GM12878 (cell line): ENCODE measurements around the gene YAF2. TPM values are rescaled to one million over a fixed set of nuclear protein-coding genes. Genes with fewer than 3 reads are reported as not detected.

Source experiments
- ATAC-seq: fragments of 200-7000 bp; cut with Tn5 transposase; 3 replicates; pipeline ENCODE4 v1.9.1; 2020; ENCODE audit warnings: mild to moderate bottlenecking, moderate library complexity
- BruUV-seq: library from RNA; stranded (reverse); fragments of 400-500 nt; replicated peaks from 2 replicates; lab custom pipeline; 2021; lab: Mats Ljungman, UMichigan
- CTCF ChIA-PET: fragments of 300-600 bp; sonication (Branson Sonifier 250); formaldehyde crosslinking; extraction: SDS; loops from one replicate; lab custom pipeline; 2021; ENCODE audit warnings: inconsistent platforms; lab: Yijun Ruan, JAX
- POLR2A ChIA-PET: fragments of 350-600 bp; formaldehyde crosslinking; extraction: SDS; loops from one replicate; lab custom pipeline; 2021; ENCODE audit warnings: inconsistent platforms; lab: Charles Lee
- RAD21 ChIA-PET: fragments of 300-600 bp; sonication (Branson Sonifier 250); formaldehyde crosslinking; loops from one replicate; lab custom pipeline; 2023; ENCODE audit warnings: antibody characterized with exemption; ENCODE audit not compliant: unreplicated experiment; lab: Charles Lee
- SMC1A ChIA-PET: fragments of 300-600 bp; sonication (Branson Sonifier 250); formaldehyde crosslinking; loops from one replicate; lab custom pipeline; 2023; ENCODE audit not compliant: unreplicated experiment, uncharacterized antibody; lab: Charles Lee
- DNase-seq: peaks from one replicate; pipeline ENCODE4 v3.0.0-alpha.2; 2011; ENCODE audit warnings: low read depth, low spot score
- FAIRE-seq: peaks from 3 replicates; lab custom pipeline; 2011; peaks lifted over from hg19 to GRCh38; lab: Jason Lieb, UNC
- H2AFZ ChIP-seq: 2 replicates; pipeline ENCODE4 v1.6.0; 2011; ENCODE audit warnings: low read depth, low read length, control low read depth; ENCODE audit not compliant: control insufficient read depth
- H3K27ac ChIP-seq: 2 replicates; pipeline ENCODE4 v1.5.1; 2011; ENCODE audit warnings: control low read depth; ENCODE audit not compliant: control insufficient read depth, insufficient read depth
- H3K27me3 ChIP-seq, 2 experiments: replicated peaks in 1 of 2; 2 replicates each; pipeline versions ENCODE4 v1.6.0 to v1.6.1; 2011; ENCODE audit warnings: low read length in 1 of 2; ENCODE audit not compliant: control insufficient read depth in 2 of 2, insufficient read depth in 2 of 2
- H3K36me3 ChIP-seq, 2 experiments: 2 replicates each; pipeline ENCODE4 v1.5.1; 2011; ENCODE audit warnings: low read length in 1 of 2; ENCODE audit not compliant: control insufficient read depth in 2 of 2, insufficient read depth in 2 of 2
- H3K4me1 ChIP-seq: 2 replicates; pipeline ENCODE4 v1.6.1; 2011; ENCODE audit warnings: mild to moderate bottlenecking, low read length, moderate library complexity, mixed read lengths; ENCODE audit not compliant: control insufficient read depth, insufficient read depth
- H3K4me2 ChIP-seq: 2 replicates; pipeline ENCODE4 v1.6.0; 2011; ENCODE audit warnings: control low read depth; ENCODE audit not compliant: control insufficient read depth, insufficient read depth
- H3K4me3 ChIP-seq: fragments of 200-600 bp; sonication (generic); 2 replicates; pipeline ENCODE4 v1.5.1; 2016
- H3K79me2 ChIP-seq: 2 replicates; pipeline ENCODE4 v1.6.0; 2011; ENCODE audit warnings: low read length; ENCODE audit not compliant: control insufficient read depth, insufficient read depth
- H3K9ac ChIP-seq: 2 replicates; pipeline ENCODE4 v1.8.0; 2011; ENCODE audit warnings: low read length, control low read depth, mixed read lengths; ENCODE audit not compliant: control insufficient read depth, insufficient read depth
- H3K9me3 ChIP-seq: replicated peaks from 3 replicates; pipeline ENCODE4 v1.5.1; 2011; ENCODE audit warnings: mild to moderate bottlenecking, low read length; ENCODE audit not compliant: control insufficient read depth, insufficient read depth
- H4K20me1 ChIP-seq: 2 replicates; pipeline ENCODE4 v1.6.0; 2011; ENCODE audit not compliant: control insufficient read depth, insufficient read depth
- ASH2L ChIP-seq: fragments of 300-600, 200-600 bp; sonication (generic); IDR thresholded peaks from 2 replicates; pipeline ENCODE4 v1.6.1; 2017; ENCODE audit warnings: low read depth, mild to moderate bottlenecking, borderline replicate concordance
- CHD1 ChIP-seq: IDR thresholded peaks from 2 replicates; pipeline ENCODE4 v1.6.1; 2012; ENCODE audit warnings: low read depth, low read length, improper control_type of control experiment
- ESRRA ChIP-seq: IDR thresholded peaks from 2 replicates; pipeline ENCODE4 v1.6.1; 2012; ENCODE audit warnings: mild to moderate bottlenecking, low read length, improper control_type of control experiment
- SMAD5 ChIP-seq: IDR thresholded peaks from 2 replicates; pipeline ENCODE4 v1.6.1; 2016; ENCODE audit warnings: antibody characterized with exemption, low read depth
- ZBTB40 ChIP-seq: fragments of 450-650 bp; IDR thresholded peaks from 2 replicates; pipeline ENCODE4 v1.6.1; 2016; ENCODE audit warnings: mild to moderate bottlenecking, moderate library complexity, borderline replicate concordance
- WGBS: methylation state at CpG from one replicate; pipeline ENCODE4 v1.1.6; 2016; ENCODE audit warnings: low lambda C conversion rate; ENCODE audit not compliant: insufficient replicate concordance, insufficient coverage; ENCODE audit errors: missing lambda C conversion rate; 5-methylcytosine and 5-hydroxymethylcytosine counted together
- in situ Hi-C: fragments of 300-500 bp; cut with MboI; formaldehyde crosslinking; loops from 9 replicates; pipeline ENCODE4 v1.14.3; 2018; ENCODE audit warnings: mixed read lengths
- intact Hi-C: fragments of 100-400 bp; cut with micrococcal nuclease; formaldehyde crosslinking; loops from one replicate; pipeline ENCODE4 v1.14.2; 2022; ENCODE audit not compliant: unreplicated experiment
- polyA plus RNA-seq, 11 experiments: library from polyadenylated mRNA; depleted of rRNA in 4 of 11; unstranded in 6 of 11; stranded (reverse) in 5 of 11; fragments of >200 nt; fragmentation: Nextera tagmentation in 4 of 11; fragmentation: Illumina TruSeq in 1 of 11; extraction: Ambion mirVana in 4 of 11; extraction: Trizol in 1 of 11; gene quantifications; 1 replicate in 1 of 11; 2 replicates in 10 of 11; pipeline versions ENCODE4 v1.2.1 to v1.2.3, GENCODE V29; 2011 to 2016; ENCODE audit warnings: inconsistent platforms in 2 of 11, missing spikeins in 2 of 11, low read depth in 1 of 11
- total RNA-seq, 4 experiments: library from RNA; depleted of rRNA in 3 of 4; stranded (reverse); fragments of >200 nt in 3 of 4; fragmentation: Illumina TruSeq in 1 of 4; extraction: Trizol in 1 of 4; gene quantifications; 2 replicates each; pipeline versions ENCODE4 v1.2.1 to v1.2.3, GENCODE V29; 2013 to 2021
- TF ChIP-seq, protein P1 (sequence below): fragments of 450-650 bp; formaldehyde crosslinking; IDR thresholded peaks from 2 replicates; pipeline ENCODE4 v1.4.0; 2020; ENCODE audit warnings: mild to moderate bottlenecking, moderate library complexity
- TF ChIP-seq, protein P2 (sequence below): IDR thresholded peaks from 2 replicates; pipeline ENCODE4 v1.6.1; 2011; ENCODE audit warnings: borderline replicate concordance, low read depth, mild to moderate bottlenecking, moderate library complexity, mixed read lengths, low read length; ENCODE audit not compliant: insufficient read depth; ENCODE audit errors: extremely low read length
- TF ChIP-seq, protein P3 (sequence below): fragments of 450-650 bp; IDR thresholded peaks from 2 replicates; pipeline ENCODE4 v1.6.1; 2017; ENCODE audit warnings: mild to moderate bottlenecking
- TF ChIP-seq, protein P4 (sequence below): fragments of 450-650 bp; formaldehyde crosslinking; IDR thresholded peaks from 2 replicates; pipeline ENCODE4 v1.4.0; 2022; ENCODE audit warnings: mild to moderate bottlenecking, moderate library complexity

Gene YAF2
- total and polyA plus RNA-seq, 10 of the 15 experiments (the other 5 are each of a cell fraction or from before 2014, with no cell fraction given): 18.8 to 36.6 (median 23.0) TPM

GRCh38 chr12:42182394-42182793, 55.7 kb downstream of the YAF2 start:
- ChIA-PET SMC1A (interaction anchor here (0.7 to 1.0 kb wide), 2 partner anchors 32 to 85 kb away, joined by 3 to 4 read pairs; no protein-coding TSS in a partner anchor), RAD21 (no interaction called here), POLR2A (no interaction called here), CTCF (interaction anchor here (1.9 kb wide), 1 partner anchor 19 kb away, joined by 4 read pairs; no protein-coding TSS in a partner anchor)
- intact Hi-C loops (no loop called here), in situ Hi-C loops (no loop called here)
- no peak overlapping the region for H3K4me2 ChIP-seq
- FAIRE-seq (no peak), DNase-seq (no peak), ATAC-seq (no peak)
- H3K9ac ChIP-seq: no peak overlapping the region
- BruUV-seq: no TSS peak
- no peaks in the 10 kb centered on the region for H3K9me3 ChIP-seq
- 56% methylated on average over 2 of the region's 2 CpGs for WGBS
- H2AFZ ChIP-seq: no peak overlapping the region
- no peaks in the 10 kb centered on the region for H4K20me1 ChIP-seq
- no peaks in the 10 kb centered on the region for H3K79me2 ChIP-seq
- H3K4me3 ChIP-seq: no peak overlapping the region
- peaks cover 0 to 14% of the 10 kb centered on the region in 2 experiments; a peak in 3 of 4 replicates for H3K36me3 ChIP-seq
- H3K27ac ChIP-seq: no peak overlapping the region
- H3K27me3 ChIP-seq: no peaks in the 10 kb centered on the region
- H3K4me1 ChIP-seq: peaks cover 4% of the 10 kb centered on the region; the same call in 1 of the 2 replicates
- TF ChIP-seq ZBTB40: no peak
- TF ChIP-seq, protein P1, sequence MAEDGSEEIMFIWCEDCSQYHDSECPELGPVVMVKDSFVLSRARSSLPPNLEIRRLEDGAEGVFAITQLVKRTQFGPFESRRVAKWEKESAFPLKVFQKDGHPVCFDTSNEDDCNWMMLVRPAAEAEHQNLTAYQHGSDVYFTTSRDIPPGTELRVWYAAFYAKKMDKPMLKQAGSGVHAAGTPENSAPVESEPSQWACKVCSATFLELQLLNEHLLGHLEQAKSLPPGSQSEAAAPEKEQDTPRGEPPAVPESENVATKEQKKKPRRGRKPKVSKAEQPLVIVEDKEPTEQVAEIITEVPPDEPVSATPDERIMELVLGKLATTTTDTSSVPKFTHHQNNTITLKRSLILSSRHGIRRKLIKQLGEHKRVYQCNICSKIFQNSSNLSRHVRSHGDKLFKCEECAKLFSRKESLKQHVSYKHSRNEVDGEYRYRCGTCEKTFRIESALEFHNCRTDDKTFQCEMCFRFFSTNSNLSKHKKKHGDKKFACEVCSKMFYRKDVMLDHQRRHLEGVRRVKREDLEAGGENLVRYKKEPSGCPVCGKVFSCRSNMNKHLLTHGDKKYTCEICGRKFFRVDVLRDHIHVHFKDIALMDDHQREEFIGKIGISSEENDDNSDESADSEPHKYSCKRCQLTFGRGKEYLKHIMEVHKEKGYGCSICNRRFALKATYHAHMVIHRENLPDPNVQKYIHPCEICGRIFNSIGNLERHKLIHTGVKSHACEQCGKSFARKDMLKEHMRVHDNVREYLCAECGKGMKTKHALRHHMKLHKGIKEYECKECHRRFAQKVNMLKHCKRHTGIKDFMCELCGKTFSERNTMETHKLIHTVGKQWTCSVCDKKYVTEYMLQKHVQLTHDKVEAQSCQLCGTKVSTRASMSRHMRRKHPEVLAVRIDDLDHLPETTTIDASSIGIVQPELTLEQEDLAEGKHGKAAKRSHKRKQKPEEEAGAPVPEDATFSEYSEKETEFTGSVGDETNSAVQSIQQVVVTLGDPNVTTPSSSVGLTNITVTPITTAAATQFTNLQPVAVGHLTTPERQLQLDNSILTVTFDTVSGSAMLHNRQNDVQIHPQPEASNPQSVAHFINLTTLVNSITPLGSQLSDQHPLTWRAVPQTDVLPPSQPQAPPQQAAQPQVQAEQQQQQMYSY (CRISPR knock-in tag): no peak
- no peak for TF ChIP-seq SMAD5
- TF ChIP-seq ESRRA: no peak
- TF ChIP-seq, protein P2, sequence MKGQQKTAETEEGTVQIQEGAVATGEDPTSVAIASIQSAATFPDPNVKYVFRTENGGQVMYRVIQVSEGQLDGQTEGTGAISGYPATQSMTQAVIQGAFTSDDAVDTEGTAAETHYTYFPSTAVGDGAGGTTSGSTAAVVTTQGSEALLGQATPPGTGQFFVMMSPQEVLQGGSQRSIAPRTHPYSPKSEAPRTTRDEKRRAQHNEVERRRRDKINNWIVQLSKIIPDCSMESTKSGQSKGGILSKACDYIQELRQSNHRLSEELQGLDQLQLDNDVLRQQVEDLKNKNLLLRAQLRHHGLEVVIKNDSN: no peak
- TF ChIP-seq, protein P3, sequence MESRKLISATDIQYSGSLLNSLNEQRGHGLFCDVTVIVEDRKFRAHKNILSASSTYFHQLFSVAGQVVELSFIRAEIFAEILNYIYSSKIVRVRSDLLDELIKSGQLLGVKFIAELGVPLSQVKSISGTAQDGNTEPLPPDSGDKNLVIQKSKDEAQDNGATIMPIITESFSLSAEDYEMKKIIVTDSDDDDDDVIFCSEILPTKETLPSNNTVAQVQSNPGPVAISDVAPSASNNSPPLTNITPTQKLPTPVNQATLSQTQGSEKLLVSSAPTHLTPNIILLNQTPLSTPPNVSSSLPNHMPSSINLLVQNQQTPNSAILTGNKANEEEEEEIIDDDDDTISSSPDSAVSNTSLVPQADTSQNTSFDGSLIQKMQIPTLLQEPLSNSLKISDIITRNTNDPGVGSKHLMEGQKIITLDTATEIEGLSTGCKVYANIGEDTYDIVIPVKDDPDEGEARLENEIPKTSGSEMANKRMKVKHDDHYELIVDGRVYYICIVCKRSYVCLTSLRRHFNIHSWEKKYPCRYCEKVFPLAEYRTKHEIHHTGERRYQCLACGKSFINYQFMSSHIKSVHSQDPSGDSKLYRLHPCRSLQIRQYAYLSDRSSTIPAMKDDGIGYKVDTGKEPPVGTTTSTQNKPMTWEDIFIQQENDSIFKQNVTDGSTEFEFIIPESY: no peak
- TF ChIP-seq CHD1: no peak
- TF ChIP-seq ASH2L: no peak
- TF ChIP-seq, protein P4, sequence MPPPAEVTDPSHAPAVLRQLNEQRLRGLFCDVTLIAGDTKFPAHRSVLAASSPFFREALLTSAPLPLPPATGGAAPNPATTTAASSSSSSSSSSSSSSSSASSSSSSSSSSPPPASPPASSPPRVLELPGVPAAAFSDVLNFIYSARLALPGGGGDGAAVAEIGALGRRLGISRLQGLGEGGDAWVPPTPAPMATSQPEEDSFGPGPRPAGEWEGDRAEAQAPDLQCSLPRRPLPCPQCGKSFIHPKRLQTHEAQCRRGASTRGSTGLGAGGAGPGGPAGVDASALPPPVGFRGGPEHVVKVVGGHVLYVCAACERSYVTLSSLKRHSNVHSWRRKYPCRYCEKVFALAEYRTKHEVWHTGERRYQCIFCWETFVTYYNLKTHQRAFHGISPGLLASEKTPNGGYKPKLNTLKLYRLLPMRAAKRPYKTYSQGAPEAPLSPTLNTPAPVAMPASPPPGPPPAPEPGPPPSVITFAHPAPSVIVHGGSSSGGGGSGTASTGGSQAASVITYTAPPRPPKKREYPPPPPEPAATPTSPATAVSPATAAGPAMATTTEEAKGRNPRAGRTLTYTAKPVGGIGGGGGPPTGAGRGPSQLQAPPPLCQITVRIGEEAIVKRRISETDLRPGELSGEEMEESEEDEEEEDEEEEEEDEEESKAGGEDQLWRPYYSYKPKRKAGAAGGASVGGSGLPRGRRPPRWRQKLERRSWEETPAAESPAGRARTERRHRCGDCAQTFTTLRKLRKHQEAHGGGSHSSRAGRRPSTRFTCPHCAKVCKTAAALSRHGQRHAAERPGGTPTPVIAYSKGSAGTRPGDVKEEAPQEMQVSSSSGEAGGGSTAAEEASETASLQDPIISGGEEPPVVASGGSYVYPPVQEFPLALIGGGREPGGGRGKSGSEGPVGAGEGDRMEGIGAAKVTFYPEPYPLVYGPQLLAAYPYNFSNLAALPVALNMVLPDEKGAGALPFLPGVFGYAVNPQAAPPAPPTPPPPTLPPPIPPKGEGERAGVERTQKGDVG: no peak
